Vagina (tissue), 2 donors: Measurements from ENCODE around the gene SLC35A3.

Source experiments
- CTCF ChIP-seq, 3 experiments: fragments of 450-650 bp in 2 of 3; fragments of 200-600 bp in 1 of 3; sonication (generic) in 1 of 3; IDR thresholded peaks; one replicate each; pipeline ENCODE4 v1.5.1; 2017 to 2019; ENCODE audit warnings: antibody characterized with exemption in 3 of 3, mild to moderate bottlenecking in 2 of 3, moderate library complexity in 2 of 3
- POLR2A ChIP-seq, 2 donors: fragments of 450-650 bp; IDR thresholded peaks; one replicate each; pipeline ENCODE4 v1.6.1; 2017; ENCODE audit warnings: antibody characterized with exemption in 2 of 2, mild to moderate bottlenecking in 2 of 2, moderate library complexity in 2 of 2
- POLR2AphosphoS5 ChIP-seq, 2 donors: sonication (generic); formaldehyde crosslinking; IDR thresholded peaks; one replicate each; pipeline ENCODE4 v1.9.0; 2017; ENCODE audit warnings: antibody characterized with exemption in 2 of 2, mild to moderate bottlenecking in 2 of 2, low read depth in 1 of 2; ENCODE audit not compliant: insufficient read depth in 1 of 2

GRCh38 chr1:100028765-100029164 is 59.0 kb downstream of the SLC35A3 start:
- TF ChIP-seq CTCF (IDR thresholded peaks at IDR 0.05) (no peak), POLR2A (IDR thresholded peaks at IDR 0.05) (no peak), POLR2AphosphoS5 (IDR thresholded peaks at IDR 0.05; ENCODE audit: insufficient read depth in 1 of 2, low read depth in 1 of 2) (no peak)
